GM13976 (cell line): ENCODE results near the gene PEAR1.

Experiments
- DNase-seq: peaks from one replicate; pipeline ENCODE4 v3.0.0; 2012; ENCODE audit warnings: low spot score
- CTCF ChIP-seq: IDR thresholded peaks from 2 replicates; pipeline ENCODE4 v1.5.1; 2012; ENCODE audit warnings: borderline replicate concordance, mild to moderate bottlenecking; ENCODE audit not compliant: insufficient read depth; ENCODE audit errors: extremely low read depth, missing control alignments, control extremely low read depth
- in situ Hi-C: fragments of 300-500 bp; cut with MboI; formaldehyde crosslinking; loops from one replicate; pipeline ENCODE4 v1.12.0; 2022; ENCODE audit warnings: low sequenced_read_pairs, mixed read lengths, inconsistent platforms; ENCODE audit not compliant: unreplicated experiment

The PEAR1 gene

GRCh38 chr1:156912310-156912709 is 18.8 kb downstream of the PEAR1 start:
- TF ChIP-seq CTCF: no peak
- DNase-seq: no peak
- in situ Hi-C loops: no loop called here

DNA sequence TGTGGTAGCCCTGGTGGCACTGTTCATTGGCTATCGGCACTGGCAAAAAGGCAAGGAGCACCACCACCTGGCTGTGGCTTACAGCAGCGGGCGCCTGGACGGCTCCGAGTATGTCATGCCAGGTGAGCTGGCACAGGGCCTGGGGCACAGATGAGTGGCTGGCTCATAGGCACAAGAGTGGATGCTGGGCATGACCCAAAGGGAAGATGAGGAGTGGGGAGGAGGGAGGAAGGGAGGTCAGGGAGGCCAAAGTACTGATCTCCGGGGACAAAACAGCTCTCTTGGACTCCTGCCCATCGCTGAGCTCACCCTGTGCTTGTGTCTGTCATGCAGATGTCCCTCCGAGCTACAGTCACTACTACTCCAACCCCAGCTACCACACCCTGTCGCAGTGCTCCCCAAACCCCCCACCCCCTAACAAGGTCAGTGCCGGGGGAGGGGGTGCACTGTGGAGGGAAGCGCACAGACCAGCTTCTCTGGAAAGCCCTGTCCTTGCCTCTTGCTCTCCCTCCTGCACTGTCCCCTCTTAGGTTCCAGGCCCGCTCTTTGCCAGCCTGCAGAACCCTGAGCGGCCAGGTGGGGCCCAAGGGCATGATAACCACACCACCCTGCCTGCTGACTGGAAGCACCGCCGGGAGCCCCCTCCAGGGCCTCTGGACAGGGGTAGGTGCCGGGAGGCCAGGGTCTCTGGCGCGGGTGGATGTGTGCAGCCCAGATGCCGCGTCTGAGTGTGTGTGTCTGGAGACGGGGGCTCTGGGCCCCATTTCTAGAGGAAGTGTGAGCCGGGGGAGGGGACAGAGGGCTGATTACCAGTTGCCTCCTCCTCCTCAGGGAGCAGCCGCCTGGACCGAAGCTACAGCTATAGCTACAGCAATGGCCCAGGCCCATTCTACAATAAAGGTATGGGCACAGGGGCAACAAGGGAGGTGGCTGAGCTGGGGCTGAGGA is 19.6 kb downstream of the PEAR1 start:
- in situ Hi-C loops: no loop called here
- DNase-seq: no peak
- TF ChIP-seq CTCF: no peak

DNA sequence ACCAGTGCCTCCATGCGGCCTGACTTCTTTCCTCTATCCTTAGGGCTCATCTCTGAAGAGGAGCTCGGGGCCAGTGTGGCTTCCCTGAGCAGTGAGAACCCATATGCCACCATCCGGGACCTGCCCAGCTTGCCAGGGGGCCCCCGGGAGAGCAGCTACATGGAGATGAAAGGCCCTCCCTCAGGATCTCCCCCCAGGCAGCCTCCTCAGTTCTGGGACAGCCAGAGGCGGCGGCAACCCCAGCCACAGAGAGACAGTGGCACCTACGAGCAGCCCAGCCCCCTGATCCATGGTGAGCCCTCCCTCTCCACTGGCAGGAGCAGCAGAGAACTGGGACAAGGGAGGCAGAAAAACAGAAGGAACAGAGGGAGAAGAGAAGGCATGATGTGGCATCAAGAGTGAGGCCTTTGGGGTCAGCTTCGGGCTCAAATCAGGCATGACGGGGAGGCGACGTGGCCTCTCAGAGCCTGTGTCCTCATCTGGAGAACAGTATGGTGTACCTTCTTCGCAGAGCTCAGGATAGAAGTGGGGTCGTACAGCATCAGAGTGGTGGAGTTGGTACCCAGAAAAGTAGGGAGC is 20.4 kb downstream of the PEAR1 start:
- TF ChIP-seq CTCF: no peak
- no peak for DNase-seq
- in situ Hi-C loops: no loop called here

GRCh38 chr1:156914440-156914856 is 20.9 kb downstream of the PEAR1 start:
- no peak for TF ChIP-seq CTCF
- DNase-seq: no peak
- in situ Hi-C loops: no loop called here

GRCh38 chr1:156920233-156921052 is 26.9 kb downstream of the PEAR1 start, which contains the start of gene LRRC71:
Gene LRRC71, plus strand, starts transcription at chr1:156920632. Its CDS starts 172 bp downstream, at chr1:156920804.
- in situ Hi-C loops: no loop called here
- peak; percentile 85 for DNase-seq
- TF ChIP-seq CTCF: peak; percentile 64

GRCh38 chr1:156921053-156921529 is 27.6 kb downstream of the PEAR1 start:
- in situ Hi-C loops: no loop called here
- no peak for TF ChIP-seq CTCF
- DNase-seq: no peak
